B cell (primary cell): ENCODE measurements around the gene MICALL2. TPM values are rescaled to one million over a fixed set of nuclear protein-coding genes. Genes with fewer than 3 reads are reported as not detected.
A peak's percentile ranks its signal among the peaks of the same experiment; 100 is the strongest.

Source experiments
- ATAC-seq: fragments of 200-7000 bp; cut with Tn5 transposase; one replicate; pipeline ENCODE4 v1.10.0; 2021; ENCODE audit warnings: low read depth, mild to moderate bottlenecking, moderate number of reproducible peaks, moderate library complexity
- CTCF ChIA-PET: fragments of 350-600 bp; sonication (Branson Sonifier 250); formaldehyde crosslinking; loops from one replicate; lab custom pipeline; 2021; ENCODE audit warnings: antibody characterized with exemption, inconsistent platforms; lab: Charles Lee
- POLR2A ChIA-PET: fragments of 350-600 bp; sonication (Branson Sonifier 250); formaldehyde crosslinking; loops from one replicate; lab custom pipeline; 2021; ENCODE audit warnings: antibody characterized with exemption; lab: Charles Lee
- DNase-seq: peaks from one replicate; pipeline ENCODE4 v3.0.0; 2013
- H2AFZ ChIP-seq: 2 replicates; pipeline ENCODE4 v1.6.1; 2012; ENCODE audit warnings: mild to moderate bottlenecking, low read depth, low read length; ENCODE audit not compliant: insufficient read depth, poor library complexity, severe bottlenecking
- H3K27ac ChIP-seq, 2 donors: 1 replicate in 1 of 2; 2 replicates in 1 of 2; pipeline ENCODE4 v1.5.1; 2012 to 2013; ENCODE audit warnings: low read length in 2 of 2, mild to moderate bottlenecking in 2 of 2, moderate library complexity in 1 of 2
- H3K27me3 ChIP-seq, 4 experiments: fragments of 200-600 bp in 1 of 4; sonication (generic) in 1 of 4; replicated peaks in 1 of 4; 1 replicate in 2 of 4; 2 replicates in 2 of 4; pipeline versions ENCODE4 v1.6.1 to v1.7.0; 2013 to 2016; ENCODE audit warnings: low read length in 3 of 4, mild to moderate bottlenecking in 2 of 4, mixed read lengths in 1 of 4, moderate library complexity in 1 of 4; ENCODE audit not compliant: insufficient read depth in 4 of 4, control insufficient read depth in 3 of 4; ENCODE audit errors: control extremely low read depth in 1 of 4
- H3K36me3 ChIP-seq, 2 experiments: replicated peaks in 1 of 2; 1 replicate in 1 of 2; 2 replicates in 1 of 2; pipeline versions ENCODE4 v1.6.1 to v1.7.1; 2013; ENCODE audit warnings: low read length in 1 of 2; ENCODE audit not compliant: insufficient read depth in 2 of 2, control insufficient read depth in 1 of 2; ENCODE audit errors: control extremely low read depth in 1 of 2, extremely low read depth in 1 of 2
- H3K4me1 ChIP-seq, 2 donors: fragments of 200-600 bp in 1 of 2; sonication (generic) in 1 of 2; 1 replicate in 1 of 2; 2 replicates in 1 of 2; pipeline versions ENCODE4 v1.5.1 to v1.6.1; 2013 to 2017; ENCODE audit warnings: low read length in 2 of 2; ENCODE audit not compliant: control insufficient read depth in 2 of 2, insufficient read depth in 2 of 2
- H3K4me2 ChIP-seq: replicated peaks from 2 replicates; pipeline ENCODE3; 2012; ENCODE audit warnings: mild to moderate bottlenecking, low read depth, low read length; ENCODE audit not compliant: poor library complexity, severe bottlenecking
- H3K4me3 ChIP-seq, 5 experiments: fragments of 200-600 bp in 1 of 5; sonication (generic) in 1 of 5; 1 replicate in 3 of 5; 2 replicates in 2 of 5; pipeline versions ENCODE4 v1.5.1 to v1.7.0; 2011 to 2016; ENCODE audit warnings: low read length in 4 of 5, mild to moderate bottlenecking in 4 of 5, low read depth in 2 of 5, control low read depth in 1 of 5, moderate library complexity in 1 of 5; ENCODE audit not compliant: insufficient read depth in 1 of 5; ENCODE audit errors: control extremely low read depth in 1 of 5, extremely low read depth in 1 of 5
- H3K79me2 ChIP-seq: fragments of 200-600 bp; sonication (generic); one replicate; pipeline ENCODE4 v1.6.0; 2016; ENCODE audit warnings: low read length; ENCODE audit not compliant: control insufficient read depth, insufficient read depth
- H3K9ac ChIP-seq: fragments of 200-600 bp; sonication (generic); 2 replicates; pipeline ENCODE4 v1.6.1; 2017; ENCODE audit warnings: mild to moderate bottlenecking, low read length, moderate library complexity
- H3K9me3 ChIP-seq, 3 donors: one replicate each; pipeline versions ENCODE4 v1.6.1 to v1.7.1; 2013; ENCODE audit warnings: low read length in 2 of 3; ENCODE audit not compliant: control insufficient read depth in 2 of 3, insufficient read depth in 1 of 3; ENCODE audit errors: control extremely low read depth in 1 of 3
- H4K20me1 ChIP-seq: 2 replicates; pipeline ENCODE4 v1.6.0; 2012; ENCODE audit warnings: mild to moderate bottlenecking, low read length; ENCODE audit not compliant: insufficient read depth, control insufficient read depth, poor library complexity, severe bottlenecking
- H3K27ac Mint-ChIP-seq: one replicate; pipeline ENCODE4 v1.8.0; 2021; ENCODE audit warnings: mixed read lengths
- H3K27me3 Mint-ChIP-seq: one replicate; pipeline ENCODE4 v1.8.0; 2021; ENCODE audit warnings: mixed read lengths
- H3K4me1 Mint-ChIP-seq: one replicate; pipeline ENCODE4 v1.8.0; 2021; ENCODE audit warnings: mixed read lengths
- H3K4me3 Mint-ChIP-seq: one replicate; pipeline ENCODE4 v1.8.0; 2021; ENCODE audit warnings: mixed read lengths
- H3K9me3 Mint-ChIP-seq: one replicate; pipeline ENCODE4 v1.8.0; 2022; ENCODE audit warnings: mixed read lengths; ENCODE audit not compliant: insufficient read depth
- EZH2 ChIP-seq: IDR thresholded peaks from 2 replicates; pipeline ENCODE4 v1.6.1; 2012; ENCODE audit warnings: borderline replicate concordance, low read depth, mild to moderate bottlenecking, moderate library complexity, low read length; ENCODE audit not compliant: insufficient read depth, poor library complexity, severe bottlenecking
- WGBS: methylation state at CpG from one replicate; pipeline ENCODE4 v1.1.5; 2013; ENCODE audit warnings: missing lambda C conversion rate; ENCODE audit not compliant: insufficient coverage; 5-methylcytosine and 5-hydroxymethylcytosine counted together
- intact Hi-C: fragments of 100-400 bp; cut with micrococcal nuclease; formaldehyde crosslinking; loops from one replicate; pipeline ENCODE4 v1.10.0; 2022
- polyA plus RNA-seq: library from polyadenylated mRNA; depleted of rRNA; stranded (reverse); fragments of >200 nt; gene quantifications from 2 replicates; pipeline ENCODE4 v1.2.3, GENCODE V29; 2012
- total RNA-seq, 2 donors: library from RNA; stranded (reverse); fragments of 120-200 nt in 1 of 2; gene quantifications; 1 replicate in 1 of 2; 2 replicates in 1 of 2; pipeline versions ENCODE4 v1.2.3 to v1.2.4, GENCODE V29; 2013 to 2022
- TF ChIP-seq, protein P1 (sequence below): fragments of 200-600 bp; IDR thresholded peaks from one replicate; pipeline ENCODE4 v1.8.0; 2022; ENCODE audit warnings: antibody characterized with exemption, mild to moderate bottlenecking

Gene MICALL2
- total and polyA plus RNA-seq, 2 donors (not counting 1 experiment from before 2014, with no cell fraction given): 0.85 to 0.94 TPM

DNA sequence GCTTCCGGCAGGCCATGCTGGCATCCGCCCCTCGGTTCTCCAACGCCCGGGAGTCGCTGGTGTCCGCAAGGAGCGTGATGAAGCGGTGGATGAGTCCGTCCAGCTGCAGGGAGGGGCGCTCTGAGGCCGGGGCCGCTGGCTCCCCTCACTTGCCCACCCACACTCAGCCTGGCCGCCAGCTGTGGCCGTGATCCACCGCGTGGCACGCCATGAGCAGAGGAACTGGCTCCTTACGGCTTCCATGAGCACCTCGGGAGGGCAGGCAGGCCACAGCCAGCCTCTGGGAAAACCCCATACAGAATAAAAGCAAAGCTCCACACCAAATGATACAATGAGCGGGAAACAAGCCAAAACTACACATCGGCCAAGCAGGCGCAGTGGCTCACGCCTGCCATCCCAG is 15.5 kb upstream of the MICALL2 start:
- H3K36me3 ChIP-seq: peaks cover 0 to 50% of the 10 kb centered on the region in 2 experiments
- 96% methylated on average over 24 of the region's 24 CpGs for WGBS
- POLR2A ChIA-PET: no interaction called here

DNA sequence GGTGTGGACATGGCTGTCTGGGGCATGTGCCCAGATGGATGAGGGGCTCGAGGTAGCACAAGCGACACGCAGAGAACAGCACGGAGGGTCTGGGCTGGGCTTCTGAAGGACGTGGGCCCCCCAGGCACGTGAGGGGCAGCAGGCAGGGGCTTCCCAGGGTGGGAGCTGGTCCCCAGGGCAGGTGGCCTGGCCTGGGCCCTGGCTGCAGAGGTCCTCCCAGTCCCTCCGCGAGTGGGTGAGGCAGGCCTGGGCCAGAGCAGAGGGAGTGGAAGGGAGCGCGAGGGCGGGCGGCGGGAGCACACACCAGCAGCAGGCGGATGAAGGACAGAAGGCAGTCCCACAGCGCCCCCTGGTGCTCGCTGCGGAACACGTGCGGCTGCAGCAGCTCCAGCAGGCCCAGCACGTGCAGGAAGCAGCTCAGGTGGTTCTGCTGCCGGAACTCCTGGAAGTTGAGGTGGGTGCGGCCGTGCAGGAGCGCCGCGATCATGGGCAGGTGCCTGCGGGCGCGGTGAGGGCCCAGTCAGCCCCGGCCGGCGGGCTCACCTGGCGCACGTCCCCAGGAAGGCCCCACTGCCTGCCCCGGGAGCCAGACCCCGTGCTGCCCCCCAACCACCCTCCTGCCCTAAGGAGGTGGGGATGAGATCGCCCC is 14.7 kb upstream of the MICALL2 start:
- WGBS: 38% methylated on average over 35 of the region's 37 CpGs
- Histone ChIP-seq H3K27ac (no peak overlapping the region), H2AFZ (no peak overlapping the region), H3K4me3 (no peak overlapping the region), H3K9me3 (no peaks in the 10 kb centered on the region), H3K27me3 (no peaks in the 10 kb centered on the region), H3K36me3 (peaks cover 0 to 45% of the 10 kb centered on the region in 2 experiments), H3K79me2 (peaks cover 6% of the 10 kb centered on the region), H3K4me1 (no peaks in the 10 kb centered on the region), H3K4me2 (no peak overlapping the region), H3K9ac (no peak overlapping the region), H4K20me1 (peaks cover 7% of the 10 kb centered on the region)
- ATAC-seq: peak; percentile 70
- DNase-seq: peak; percentile 81
- POLR2A ChIA-PET: no interaction called here
- TF ChIP-seq EZH2: no peak
- TF ChIP-seq, protein P1, sequence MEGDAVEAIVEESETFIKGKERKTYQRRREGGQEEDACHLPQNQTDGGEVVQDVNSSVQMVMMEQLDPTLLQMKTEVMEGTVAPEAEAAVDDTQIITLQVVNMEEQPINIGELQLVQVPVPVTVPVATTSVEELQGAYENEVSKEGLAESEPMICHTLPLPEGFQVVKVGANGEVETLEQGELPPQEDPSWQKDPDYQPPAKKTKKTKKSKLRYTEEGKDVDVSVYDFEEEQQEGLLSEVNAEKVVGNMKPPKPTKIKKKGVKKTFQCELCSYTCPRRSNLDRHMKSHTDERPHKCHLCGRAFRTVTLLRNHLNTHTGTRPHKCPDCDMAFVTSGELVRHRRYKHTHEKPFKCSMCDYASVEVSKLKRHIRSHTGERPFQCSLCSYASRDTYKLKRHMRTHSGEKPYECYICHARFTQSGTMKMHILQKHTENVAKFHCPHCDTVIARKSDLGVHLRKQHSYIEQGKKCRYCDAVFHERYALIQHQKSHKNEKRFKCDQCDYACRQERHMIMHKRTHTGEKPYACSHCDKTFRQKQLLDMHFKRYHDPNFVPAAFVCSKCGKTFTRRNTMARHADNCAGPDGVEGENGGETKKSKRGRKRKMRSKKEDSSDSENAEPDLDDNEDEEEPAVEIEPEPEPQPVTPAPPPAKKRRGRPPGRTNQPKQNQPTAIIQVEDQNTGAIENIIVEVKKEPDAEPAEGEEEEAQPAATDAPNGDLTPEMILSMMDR: peak; percentile 93
- CTCF ChIA-PET: interaction anchor here (1.0 to 1.6 kb wide), 6 partner anchors 9 to 119 kb away, joined by 3 to 6 read pairs (median 4); no protein-coding TSS in a partner anchor
- Mint-ChIP-seq H3K9me3 (no peaks in the 10 kb centered on the region), H3K4me3 (no peak overlapping the region), H3K27me3 (no peaks in the 10 kb centered on the region), H3K4me1 (no peaks in the 10 kb centered on the region), H3K27ac (no peak overlapping the region)
- intact Hi-C loops: loop anchor here (1.0 kb wide), 1 partner anchor 42 kb away; no protein-coding TSS in a partner anchor

More for the DNA sequence above, 15.5 kb upstream of the MICALL2 start:
- Histone ChIP-seq H4K20me1 (peaks cover 7% of the 10 kb centered on the region), H2AFZ (no peak overlapping the region), H3K4me3 (no peak overlapping the region), H3K79me2 (peaks cover 6% of the 10 kb centered on the region), H3K27ac (no peak overlapping the region), H3K4me1 (no peaks in the 10 kb centered on the region), H3K9ac (no peak overlapping the region), H3K27me3 (no peaks in the 10 kb centered on the region), H3K9me3 (no peaks in the 10 kb centered on the region), H3K4me2 (no peak overlapping the region)
- Mint-ChIP-seq H3K27me3 (no peaks in the 10 kb centered on the region), H3K4me1 (no peaks in the 10 kb centered on the region), H3K4me3 (no peak overlapping the region), H3K27ac (no peak overlapping the region), H3K9me3 (no peaks in the 10 kb centered on the region)
- TF ChIP-seq, protein P1: no peak
- no peak for TF ChIP-seq EZH2
- CTCF ChIA-PET: interaction anchor here (1.0 to 1.6 kb wide), 6 partner anchors 9 to 118 kb away, joined by 3 to 6 read pairs (median 4); no protein-coding TSS in a partner anchor
- ATAC-seq (no peak), DNase-seq (no peak)
- intact Hi-C loops: loop anchor here (1.0 kb wide), 1 partner anchor 42 kb away; no protein-coding TSS in a partner anchor
